AG09309 (cell line): ENCODE measurements around the gene FBN2.

Experiments
- DNase-seq: peaks from one replicate; pipeline ENCODE4 v3.0.0-alpha.2; 2010; ENCODE audit warnings: low read depth
- H3K4me3 ChIP-seq: 2 replicates; pipeline ENCODE4 v1.5.1; 2011; ENCODE audit warnings: mild to moderate bottlenecking, low read depth, low read length, moderate library complexity; ENCODE audit not compliant: control insufficient read depth
- CTCF ChIP-seq: IDR thresholded peaks from 2 replicates; pipeline ENCODE4 v1.5.1; 2011; ENCODE audit warnings: mild to moderate bottlenecking, low read depth, low read length, inconsistent platforms; ENCODE audit not compliant: insufficient read depth, control insufficient read depth; ENCODE audit errors: missing control alignments

FBN2 gene

DNA sequence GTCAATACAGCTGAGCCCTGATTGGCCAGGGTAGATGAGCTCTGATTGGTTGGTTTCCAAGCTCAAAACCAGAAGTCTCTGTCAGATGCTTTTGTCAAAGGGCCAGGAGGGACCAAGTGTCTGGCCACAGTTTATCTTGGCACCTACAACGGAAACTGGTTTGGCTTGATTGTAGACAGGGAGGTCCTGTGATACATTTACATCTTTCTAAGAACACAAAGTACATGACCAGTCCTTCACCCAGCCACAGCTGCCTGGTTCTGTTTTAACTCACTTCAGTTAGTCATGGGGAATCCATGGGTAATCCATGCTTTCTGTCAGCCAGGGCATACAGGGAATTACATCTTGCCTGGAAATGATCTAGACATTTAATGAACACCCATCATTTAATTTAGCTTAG is 283.3 kb downstream of the FBN2 start:
- DNase-seq, result no peak
- no peak for TF ChIP-seq CTCF

DNA sequence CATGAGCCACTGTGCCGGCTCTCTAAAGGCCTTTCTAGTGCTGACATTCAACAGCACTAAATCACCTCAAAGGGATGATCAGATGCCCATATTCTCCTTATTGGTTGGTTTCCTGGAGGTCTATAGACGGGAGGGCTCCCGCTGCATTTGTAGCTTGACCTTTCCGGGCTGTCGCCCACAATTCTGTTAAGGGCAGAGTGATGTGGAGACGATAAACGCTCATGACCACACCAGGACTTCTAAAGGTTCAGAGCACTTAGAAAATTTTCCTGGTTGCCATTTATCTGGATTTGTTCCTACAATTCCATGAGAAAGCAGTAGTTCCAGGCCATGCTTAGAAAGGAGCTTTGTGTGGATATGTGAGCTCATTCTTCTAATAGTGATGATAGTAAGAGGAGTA is 284.2 kb downstream of the FBN2 start:
- TF ChIP-seq CTCF, result no peak
- H3K4me3 ChIP-seq, result no peak overlapping the region
- no peak for DNase-seq

More for the DNA sequence above, 283.3 kb downstream of the FBN2 start:
- no peak overlapping the region for H3K4me3 ChIP-seq

- H3K4me3 ChIP-seq, result no peak overlapping the region
- no peak for TF ChIP-seq CTCF
Measured at GRCh38 chr5:128253161-128253560, 284.9 kb downstream of the FBN2 start.

DNA sequence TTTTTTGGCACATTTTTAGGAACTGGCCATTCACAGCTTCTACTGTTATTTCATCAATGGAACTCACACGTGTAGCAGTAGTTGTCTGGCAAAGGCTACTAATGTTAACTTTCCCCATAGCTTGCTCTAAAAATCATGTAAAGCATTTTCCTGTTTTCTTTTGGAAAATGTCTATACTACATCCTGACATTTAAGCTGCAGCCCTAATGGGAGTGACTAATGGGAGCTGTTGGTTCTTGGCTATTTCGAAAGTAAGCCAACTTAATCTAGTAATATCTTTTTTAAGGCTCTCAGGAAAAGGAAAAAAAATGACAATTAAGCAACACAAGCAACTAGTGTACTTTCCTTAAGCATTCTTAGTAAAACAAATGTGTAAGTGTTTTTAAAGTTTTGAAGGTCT is 285.3 kb downstream of the FBN2 start:
- no peak overlapping the region for H3K4me3 ChIP-seq
- TF ChIP-seq CTCF, result no peak
- peak; percentile 46 for DNase-seq

More at GRCh38 chr5:128253161-128253560, 284.9 kb downstream of the FBN2 start:
- DNase-seq, result no peak

DNA sequence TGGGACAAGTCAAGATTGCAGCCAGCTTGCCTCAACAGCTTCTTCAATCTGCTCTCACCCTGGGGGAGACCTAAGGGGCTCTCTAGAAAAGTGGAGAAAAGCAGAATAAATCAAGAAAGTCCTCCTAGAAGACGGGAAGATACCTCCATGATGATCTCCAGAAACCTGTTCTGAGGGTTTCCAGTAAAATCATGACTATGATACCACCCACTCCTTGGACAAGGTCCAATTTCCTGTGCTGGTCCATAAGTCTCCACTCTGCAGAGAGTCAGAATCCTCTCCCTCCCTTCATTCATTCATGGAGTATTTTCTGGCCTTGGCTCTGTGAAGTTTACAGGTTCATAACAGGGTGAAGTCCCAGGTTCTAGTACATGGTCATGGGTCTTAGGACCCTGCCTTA is 285.8 kb downstream of the FBN2 start:
- no peak overlapping the region for H3K4me3 ChIP-seq
- no peak for DNase-seq
- no peak for TF ChIP-seq CTCF

DNA sequence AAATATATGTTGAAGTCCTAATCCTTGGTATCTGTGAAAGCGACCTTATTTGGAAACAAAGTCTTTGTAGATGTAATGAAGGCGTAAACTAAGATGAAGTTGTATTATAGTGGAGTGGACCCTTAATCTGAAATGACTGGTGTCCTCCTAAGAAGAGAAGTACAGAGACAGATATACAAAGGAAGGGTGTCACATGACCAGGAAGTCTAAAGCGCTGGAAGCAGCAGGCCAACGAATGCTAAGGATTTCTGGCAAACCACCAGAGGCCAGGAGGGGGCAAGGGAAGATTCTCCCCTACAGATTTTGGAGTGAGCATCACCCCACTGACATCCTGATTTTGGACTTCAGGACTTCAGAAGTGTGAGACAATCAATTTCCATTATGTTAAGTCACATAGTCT is 292.1 kb downstream of the FBN2 start:
- no peak overlapping the region for H3K4me3 ChIP-seq
- no peak for DNase-seq
- no peak for TF ChIP-seq CTCF

- no peak for TF ChIP-seq CTCF
- no peak for DNase-seq
- H3K4me3 ChIP-seq, result no peak overlapping the region
Measured at GRCh38 chr5:128243958-128244582, 294.0 kb downstream of the FBN2 start.
